ENCODE measurements around the gene PPP4R2. TPM values are rescaled to one million over a fixed set of nuclear protein-coding genes. Genes with fewer than 3 reads are reported as not detected.

The PPP4R2 gene
- total RNA-seq, 3 donors from 2014 or later, result 34.6 to 71.4 (median 49.2) TPM

DNA sequence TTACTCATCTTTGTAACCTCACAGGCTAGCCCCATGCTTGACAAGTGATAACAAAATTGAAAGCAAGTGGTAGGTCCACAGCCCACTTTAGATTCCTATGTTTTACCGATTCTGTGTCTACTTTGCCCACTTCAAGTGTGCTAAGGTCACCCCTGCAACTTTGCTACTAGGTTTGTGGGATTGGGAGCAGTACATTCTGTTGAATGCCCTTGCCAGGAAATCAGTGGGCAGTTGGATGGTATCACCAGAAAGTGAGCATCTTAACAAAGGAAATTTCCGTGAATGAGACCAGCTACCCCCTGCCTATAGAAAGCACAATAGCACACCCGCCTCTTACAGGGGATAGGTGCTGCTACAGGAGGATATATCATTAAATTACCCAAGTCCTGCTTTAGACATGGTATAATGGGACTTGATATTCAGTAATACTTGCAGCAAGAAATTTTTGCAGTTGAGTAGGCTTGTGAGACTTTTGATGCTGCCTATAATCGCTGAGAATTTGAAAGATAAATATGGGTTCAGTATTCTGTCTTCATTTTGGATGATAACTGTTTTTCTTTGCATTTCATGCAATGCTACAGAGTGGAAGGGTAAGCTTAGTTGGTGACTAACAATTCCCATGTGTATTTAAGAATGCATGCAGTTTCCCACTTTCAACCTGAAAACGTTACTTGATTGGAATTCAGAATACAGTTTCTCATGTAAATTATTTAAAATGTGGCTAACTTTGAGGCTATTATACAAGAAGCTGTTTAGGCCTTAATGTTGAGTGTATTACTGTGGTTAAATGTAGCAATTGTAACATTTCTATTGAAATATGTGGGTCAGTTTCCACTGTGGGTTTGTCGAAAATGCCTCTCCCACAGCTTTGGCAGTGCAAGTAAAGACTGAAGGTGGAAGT is 74.3 kb downstream of the PPP4R2 start:
- H3K27ac ChIP-seq, result no peak overlapping the region

DNA sequence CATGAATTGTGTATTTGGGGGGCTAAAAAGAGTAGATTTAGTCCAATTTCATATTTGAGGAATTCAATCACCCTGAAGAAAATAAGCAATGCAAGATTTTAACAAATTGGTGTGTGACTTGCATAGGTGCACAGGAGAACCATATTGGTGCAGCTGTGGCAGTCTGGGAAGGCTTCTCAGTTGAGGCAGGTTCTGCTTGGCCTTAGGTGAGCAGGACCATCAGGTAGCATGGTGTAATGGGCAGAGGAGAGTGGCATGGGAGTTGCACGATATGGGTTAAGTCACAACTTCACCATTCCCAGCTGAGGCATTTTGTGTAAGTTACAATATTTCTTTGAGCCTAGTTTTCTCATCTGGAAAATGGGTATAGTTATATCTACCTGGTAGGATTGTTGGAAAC is 75.3 kb downstream of the PPP4R2 start:
- H3K27ac ChIP-seq, result no peak overlapping the region
- no peaks in the 10 kb centered on the region for H3K9me3 ChIP-seq
- no peaks in the 10 kb centered on the region for H3K27me3 ChIP-seq
- TF ChIP-seq POLR2AphosphoS5 (IDR thresholded peaks at IDR 0.05), result no peak
- TF ChIP-seq POLR2A (IDR thresholded peaks at IDR 0.05), result no peak
- TF ChIP-seq, protein P1, sequence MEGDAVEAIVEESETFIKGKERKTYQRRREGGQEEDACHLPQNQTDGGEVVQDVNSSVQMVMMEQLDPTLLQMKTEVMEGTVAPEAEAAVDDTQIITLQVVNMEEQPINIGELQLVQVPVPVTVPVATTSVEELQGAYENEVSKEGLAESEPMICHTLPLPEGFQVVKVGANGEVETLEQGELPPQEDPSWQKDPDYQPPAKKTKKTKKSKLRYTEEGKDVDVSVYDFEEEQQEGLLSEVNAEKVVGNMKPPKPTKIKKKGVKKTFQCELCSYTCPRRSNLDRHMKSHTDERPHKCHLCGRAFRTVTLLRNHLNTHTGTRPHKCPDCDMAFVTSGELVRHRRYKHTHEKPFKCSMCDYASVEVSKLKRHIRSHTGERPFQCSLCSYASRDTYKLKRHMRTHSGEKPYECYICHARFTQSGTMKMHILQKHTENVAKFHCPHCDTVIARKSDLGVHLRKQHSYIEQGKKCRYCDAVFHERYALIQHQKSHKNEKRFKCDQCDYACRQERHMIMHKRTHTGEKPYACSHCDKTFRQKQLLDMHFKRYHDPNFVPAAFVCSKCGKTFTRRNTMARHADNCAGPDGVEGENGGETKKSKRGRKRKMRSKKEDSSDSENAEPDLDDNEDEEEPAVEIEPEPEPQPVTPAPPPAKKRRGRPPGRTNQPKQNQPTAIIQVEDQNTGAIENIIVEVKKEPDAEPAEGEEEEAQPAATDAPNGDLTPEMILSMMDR (IDR thresholded peaks at IDR 0.05), result no peak
- no peak overlapping the region for H3K4me3 ChIP-seq
- no peak for DNase-seq (ENCODE audit: low spot score in 2 of 2)
- no peaks in the 10 kb centered on the region for H3K36me3 ChIP-seq
- intact Hi-C loops (cut with DNase I; ENCODE audit: low total_unique reads), result no loop called here
- no peaks in the 10 kb centered on the region for H3K4me1 ChIP-seq

More for the DNA sequence above, 74.3 kb downstream of the PPP4R2 start:
- Histone ChIP-seq H3K4me3 (no peak overlapping the region), H3K36me3 (no peaks in the 10 kb centered on the region), H3K4me1 (no peaks in the 10 kb centered on the region), H3K27me3 (no peaks in the 10 kb centered on the region), H3K9me3 (no peaks in the 10 kb centered on the region)
- TF ChIP-seq, protein P1 (IDR thresholded peaks at IDR 0.05), result no peak
- TF ChIP-seq POLR2AphosphoS5 (IDR thresholded peaks at IDR 0.05), result no peak
- TF ChIP-seq POLR2A (IDR thresholded peaks at IDR 0.05), result no peak
- intact Hi-C loops (cut with DNase I; ENCODE audit: low total_unique reads), result no loop called here
- DNase-seq (ENCODE audit: low spot score in 2 of 2), result no peak

DNA sequence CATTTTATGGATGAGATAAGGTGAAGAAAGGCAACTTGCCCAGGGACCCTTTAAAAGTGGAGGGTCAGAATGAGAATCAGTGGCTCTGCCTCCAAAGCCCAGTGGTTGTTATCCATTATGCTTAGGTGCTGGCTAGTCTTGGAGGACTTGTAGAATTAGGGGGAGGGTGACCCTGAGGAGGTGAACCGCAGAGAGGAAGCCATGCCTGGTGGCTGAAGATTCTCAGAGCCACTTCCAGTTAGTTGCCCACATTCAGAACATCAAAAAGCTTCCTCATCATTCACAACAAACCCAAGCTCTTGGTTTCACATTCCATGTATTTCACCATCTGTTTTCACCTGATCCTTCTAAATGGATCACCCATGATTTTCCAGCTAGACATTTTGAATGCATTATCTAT is 76.0 kb downstream of the PPP4R2 start:
- no peak overlapping the region for H3K4me3 ChIP-seq
- no peaks in the 10 kb centered on the region for H3K27me3 ChIP-seq
- no peaks in the 10 kb centered on the region for H3K4me1 ChIP-seq
- no peak overlapping the region for H3K27ac ChIP-seq
- intact Hi-C loops (cut with DNase I; ENCODE audit: low total_unique reads), result no loop called here
- no peak for TF ChIP-seq POLR2AphosphoS5 (IDR thresholded peaks at IDR 0.05)
- TF ChIP-seq POLR2A (IDR thresholded peaks at IDR 0.05), result no peak
- TF ChIP-seq, protein P1 (IDR thresholded peaks at IDR 0.05), result no peak
- no peak for DNase-seq (ENCODE audit: low spot score in 2 of 2)
- H3K9me3 ChIP-seq, result no peaks in the 10 kb centered on the region
- no peaks in the 10 kb centered on the region for H3K36me3 ChIP-seq

DNA sequence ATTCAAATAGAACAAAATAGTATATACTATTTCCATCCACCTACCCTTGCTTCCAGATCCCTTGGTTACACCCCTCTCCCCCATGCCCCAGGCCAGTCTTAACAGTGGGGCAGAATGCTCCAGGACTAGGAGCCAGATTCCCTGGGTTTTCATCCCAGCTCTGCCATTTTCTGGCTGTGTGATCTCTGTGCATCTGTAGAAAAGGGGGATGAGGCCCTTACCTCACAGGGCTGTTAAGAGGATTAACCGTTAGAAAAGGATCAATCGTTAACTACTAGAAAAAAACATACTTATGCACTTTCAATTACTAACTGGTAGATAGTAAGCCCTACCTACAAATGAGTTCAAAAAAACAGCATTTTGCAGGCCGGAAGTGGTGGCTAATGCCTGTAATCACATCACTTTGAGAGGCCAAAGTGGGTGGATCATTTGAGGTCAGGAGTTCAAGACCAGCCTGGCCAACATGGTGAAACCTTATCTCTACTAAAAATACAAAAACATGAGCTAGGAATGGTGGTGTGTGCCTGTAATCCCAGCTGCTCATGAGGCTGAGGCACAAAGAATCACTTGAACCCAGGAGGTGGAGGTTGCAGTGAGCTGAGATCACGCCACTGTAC is 76.6 kb downstream of the PPP4R2 start:
- no peaks in the 10 kb centered on the region for H3K36me3 ChIP-seq
- H3K9me3 ChIP-seq, result no peaks in the 10 kb centered on the region
- no peaks in the 10 kb centered on the region for H3K27me3 ChIP-seq
- no peak overlapping the region for H3K4me3 ChIP-seq
- H3K27ac ChIP-seq, result no peak overlapping the region
- no peak for DNase-seq (ENCODE audit: low spot score in 2 of 2)
- no peaks in the 10 kb centered on the region for H3K4me1 ChIP-seq
- intact Hi-C loops (cut with DNase I; ENCODE audit: low total_unique reads), result no loop called here
- TF ChIP-seq, protein P1 (IDR thresholded peaks at IDR 0.05), result no peak
- TF ChIP-seq POLR2AphosphoS5 (IDR thresholded peaks at IDR 0.05) (no peak), POLR2A (IDR thresholded peaks at IDR 0.05) (no peak)

DNA sequence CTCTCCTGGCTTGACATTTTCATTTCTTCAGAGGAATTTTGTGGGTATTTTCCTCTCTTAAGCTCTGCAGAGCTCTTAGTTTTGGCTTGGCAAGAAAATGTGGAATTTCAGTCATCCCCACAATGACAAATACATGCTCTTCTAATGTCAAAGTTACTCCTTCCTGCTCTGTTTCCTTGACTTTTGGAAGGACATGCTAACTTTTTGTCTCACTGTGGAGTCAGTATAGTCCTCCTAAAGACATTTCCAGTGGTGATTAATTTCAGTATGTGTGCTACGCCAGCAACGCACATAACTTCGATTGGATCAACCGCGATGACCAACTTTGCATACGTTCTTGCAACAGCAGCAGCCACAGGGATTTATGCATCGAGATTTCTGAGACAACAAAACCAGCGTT is 78.2 kb downstream of the PPP4R2 start:
- Histone ChIP-seq H3K36me3 (no peaks in the 10 kb centered on the region), H3K4me3 (no peak overlapping the region), H3K9me3 (no peaks in the 10 kb centered on the region), H3K4me1 (no peaks in the 10 kb centered on the region), H3K27me3 (no peaks in the 10 kb centered on the region), H3K27ac (no peak overlapping the region)
- no peak for DNase-seq (ENCODE audit: low spot score in 2 of 2)
- intact Hi-C loops (cut with DNase I; ENCODE audit: low total_unique reads), result no loop called here
- TF ChIP-seq POLR2A (IDR thresholded peaks at IDR 0.05) (no peak), POLR2AphosphoS5 (IDR thresholded peaks at IDR 0.05) (no peak)
- TF ChIP-seq, protein P1 (IDR thresholded peaks at IDR 0.05), result no peak

Measured in breast epithelium (tissue), 4 donors.